GM12873 (cell line): ENCODE measurements around the gene INCA1.

Experiments used
- CTCF ChIP-seq: IDR thresholded peaks from 2 replicates; pipeline ENCODE4 v1.5.1; 2012; ENCODE audit warnings: low read depth, mild to moderate bottlenecking, moderate library complexity, low read length, control low read depth; ENCODE audit not compliant: insufficient read depth; ENCODE audit errors: missing control alignments

The INCA1 gene

GRCh38 chr17:4958102-4958501, 39.2 kb downstream of the INCA1 start:
- TF ChIP-seq CTCF: no peak

- peak; percentile 28 for TF ChIP-seq CTCF
Measured at GRCh38 chr17:4956493-4957061, 40.7 kb downstream of the INCA1 start.

- TF ChIP-seq CTCF: no peak
Measured at GRCh38 chr17:4955091-4955490, 42.2 kb downstream of the INCA1 start.

- no peak for TF ChIP-seq CTCF
Measured at GRCh38 chr17:4953451-4953961, 43.8 kb downstream of the INCA1 start.

GRCh38 chr17:4951486-4951885, 45.8 kb downstream of the INCA1 start:
- no peak for TF ChIP-seq CTCF

- TF ChIP-seq CTCF: no peak
Measured at GRCh38 chr17:4950746-4951204, 46.5 kb downstream of the INCA1 start, which contains the start of gene ENO3. ENO3 (plus strand) TSS chr17:4951119; CDS start chr17:4951830, 711 bp downstream.

GRCh38 chr17:4950075-4950745, 47.1 kb downstream of the INCA1 start:
- TF ChIP-seq CTCF: no peak
